Peyer's patch (tissue), 4 donors: ENCODE measurements around the gene NUDT9. TPM values are rescaled to one million over a fixed set of nuclear protein-coding genes. Genes with fewer than 3 reads are reported as not detected.
A peak's percentile ranks its signal among the peaks of the same experiment; 100 is the strongest.
"Not testable (repeated sequence)": the region's sequence is repeated elsewhere in the genome, so short reads cannot be mapped to it uniquely, and the experiment has no call there.

ENCODE experiments used
- DNase-seq, 3 donors: peaks; one replicate each; pipeline ENCODE4 v3.0.0-alpha.2; 2017 to 2019
- H3K27ac ChIP-seq, 4 donors: fragments of 200-600 bp; sonication (generic); one replicate each; pipeline ENCODE4 v1.5.1; 2016 to 2019
- H3K27me3 ChIP-seq, 2 donors: fragments of 200-600 bp; sonication (generic); one replicate each; pipeline ENCODE4 v1.5.1; 2019
- H3K36me3 ChIP-seq, 3 donors: fragments of 200-600 bp; sonication (generic); one replicate each; pipeline ENCODE4 v1.5.1; 2016 to 2019
- H3K4me1 ChIP-seq, 4 donors: fragments of 200-600 bp; sonication (generic); one replicate each; pipeline ENCODE4 v1.5.1; 2016 to 2019
- H3K4me3 ChIP-seq, 4 donors: fragments of 200-600 bp; sonication (generic); 1 replicate in 3 of 4; 2 replicates in 1 of 4; pipeline ENCODE4 v1.5.1; 2016 to 2019; ENCODE audit warnings: mild to moderate bottlenecking in 1 of 4
- H3K9me3 ChIP-seq, 4 donors: fragments of 200-600 bp; sonication (generic); one replicate each; pipeline ENCODE4 v1.5.1; 2016 to 2019; ENCODE audit warnings: mild to moderate bottlenecking in 1 of 4
- CTCF ChIP-seq, 6 experiments: fragments of 450-650 bp in 4 of 6; fragments of 200-600 bp in 2 of 6; sonication (generic) in 1 of 6; IDR thresholded peaks; one replicate each; pipeline ENCODE4 v1.5.1; 2017 to 2019; ENCODE audit warnings: antibody characterized with exemption in 6 of 6, mild to moderate bottlenecking in 3 of 6, moderate library complexity in 1 of 6
- POLR2A ChIP-seq, 2 donors: fragments of 450-650 bp; IDR thresholded peaks; one replicate each; pipeline ENCODE4 v1.5.1; 2017; ENCODE audit warnings: antibody characterized with exemption in 2 of 2, mild to moderate bottlenecking in 2 of 2, moderate library complexity in 2 of 2
- total RNA-seq, 4 donors: library from RNA; depleted of rRNA; stranded (reverse); fragments of >200 nt; gene quantifications; one replicate each; pipeline ENCODE4 v1.1.0, GENCODE V29; 2016

The NUDT9 gene
- total RNA-seq, 4 donors from 2014 or later, result 11.6 to 47.1 (median 37.8) TPM

GRCh38 chr4:87405211-87405820, 17.1 kb upstream of the NUDT9 start:
- H3K36me3 ChIP-seq, result no peaks in the 10 kb centered on the region
- TF ChIP-seq POLR2A (IDR thresholded peaks at IDR 0.05), result no peak
- no peak for TF ChIP-seq CTCF (IDR thresholded peaks at IDR 0.05)
- H3K4me3 ChIP-seq, result no peak overlapping the region
- H3K9me3 ChIP-seq, result no peaks in the 10 kb centered on the region
- H3K27me3 ChIP-seq, result no peaks in the 10 kb centered on the region
- no peak overlapping the region for H3K27ac ChIP-seq
- peaks cover 0 to 25% (median 0%) of the 10 kb centered on the region in 4 donors for H3K4me1 ChIP-seq
- no peak for DNase-seq

- H3K4me1 ChIP-seq, result peaks cover 0 to 25% (median 0%) of the 10 kb centered on the region in 4 donors
- H3K4me3 ChIP-seq, result no peak overlapping the region
- no peaks in the 10 kb centered on the region for H3K36me3 ChIP-seq
- peak in 1 of 3 donors; percentile 34 for DNase-seq
- H3K27ac ChIP-seq, result peak overlapping the region in 2 of 4 donors; percentile 29 to 73
- TF ChIP-seq POLR2A (IDR thresholded peaks at IDR 0.05) (no peak), CTCF (IDR thresholded peaks at IDR 0.05) (no peak)
- H3K27me3 ChIP-seq, result no peaks in the 10 kb centered on the region
- H3K9me3 ChIP-seq, result no peaks in the 10 kb centered on the region
Measured at GRCh38 chr4:87406462-87406861, 15.9 kb upstream of the NUDT9 start.

GRCh38 chr4:87406902-87407301, 15.5 kb upstream of the NUDT9 start:
- H3K4me1 ChIP-seq, result peaks cover 0 to 25% (median 0%) of the 10 kb centered on the region in 4 donors

GRCh38 chr4:87409420-87409939, 12.9 kb upstream of the NUDT9 start:
- no peak for DNase-seq
- Histone ChIP-seq H3K4me1 (peaks cover 0 to 25% (median 0%) of the 10 kb centered on the region in 4 donors), H3K27me3 (no peaks in the 10 kb centered on the region), H3K9me3 (no peaks in the 10 kb centered on the region), H3K36me3 (no peaks in the 10 kb centered on the region), H3K27ac (peak overlapping the region in 3 of 4 donors; percentile 41 to 80 (median 79)), H3K4me3 (no peak overlapping the region)
- TF ChIP-seq POLR2A (IDR thresholded peaks at IDR 0.05) (no peak), CTCF (IDR thresholded peaks at IDR 0.05) (no peak)

More at GRCh38 chr4:87406902-87407301, 15.5 kb upstream of the NUDT9 start:
- not testable (repeated sequence) for H3K27me3 ChIP-seq, H3K9me3 ChIP-seq, H3K36me3 ChIP-seq, DNase-seq, H3K4me3 ChIP-seq
- peak overlapping the region in 2 of 4 donors; percentile 29 to 73 for H3K27ac ChIP-seq

GRCh38 chr4:87410157-87410556, 12.2 kb upstream of the NUDT9 start:
- TF ChIP-seq POLR2A (IDR thresholded peaks at IDR 0.05) (no peak), CTCF (IDR thresholded peaks at IDR 0.05) (no peak)
- Histone ChIP-seq H3K27ac (peak overlapping the region in 2 of 4 donors; percentile 32 to 69), H3K27me3 (no peaks in the 10 kb centered on the region), H3K4me1 (peaks cover 0 to 25% (median 0%) of the 10 kb centered on the region in 4 donors), H3K9me3 (no peaks in the 10 kb centered on the region), H3K4me3 (no peak overlapping the region), H3K36me3 (no peaks in the 10 kb centered on the region)
- no peak for DNase-seq

- H3K4me3 ChIP-seq, result no peak overlapping the region
- DNase-seq, result no peak
- H3K4me1 ChIP-seq, result peaks cover 0 to 25% (median 0%) of the 10 kb centered on the region in 4 donors
- TF ChIP-seq CTCF (IDR thresholded peaks at IDR 0.05), result no peak
- no peak for TF ChIP-seq POLR2A (IDR thresholded peaks at IDR 0.05)
- no peak overlapping the region for H3K27ac ChIP-seq
- no peaks in the 10 kb centered on the region for H3K9me3 ChIP-seq
- H3K36me3 ChIP-seq, result no peaks in the 10 kb centered on the region
- no peaks in the 10 kb centered on the region for H3K27me3 ChIP-seq
Measured at GRCh38 chr4:87410679-87411078, 11.7 kb upstream of the NUDT9 start.
